SK-N-SH (cell line): ENCODE results near the gene PSMD3. TPM values are rescaled to one million over a fixed set of nuclear protein-coding genes. Genes with fewer than 3 reads are reported as not detected.

Experiments
- CTCF ChIA-PET: fragments of 300-600, 350-600 bp; formaldehyde crosslinking; extraction: SDS; loops from one replicate; lab custom pipeline; 2021; lab: Yijun Ruan, JAX
- POLR2A ChIA-PET: fragments of 350-600 bp; sonication (Branson Sonifier 250); formaldehyde crosslinking; extraction: SDS; loops from one replicate; lab custom pipeline; 2020; ENCODE audit warnings: antibody characterized with exemption, inconsistent platforms; lab: Yijun Ruan, JAX
- DNase-seq: peaks from one replicate; pipeline ENCODE4 v3.0.0; 2012
- H2AFZ ChIP-seq: fragments of 200-600 bp; sonication (generic); 2 replicates; pipeline ENCODE4 v1.8.1; 2016; ENCODE audit warnings: antibody characterized with exemption, mild to moderate bottlenecking, low read depth
- H3F3A ChIP-seq: fragments of 200-600 bp; sonication (generic); replicated peaks from 2 replicates; pipeline ENCODE3; 2016; ENCODE audit warnings: antibody characterized with exemption, mild to moderate bottlenecking; ENCODE audit not compliant: insufficient read depth
- H3K27ac ChIP-seq, 2 experiments: fragments of 200-500 bp in 1 of 2; fragments of 200-600 bp in 1 of 2; sonication (Bioruptor generic) in 1 of 2; sonication (generic), shearing (Covaris generic) in 1 of 2; 2 replicates each; pipeline versions ENCODE4 v1.5.1 to v1.6.1; 2014 to 2016; ENCODE audit warnings: low read depth in 2 of 2, inconsistent platforms in 1 of 2, low read length in 1 of 2, mild to moderate bottlenecking in 1 of 2, mixed read lengths in 1 of 2
- H3K27me3 ChIP-seq: fragments of 200-600 bp; sonication (generic), shearing (Covaris generic); 2 replicates; pipeline ENCODE4 v1.6.1; 2016; ENCODE audit warnings: mixed run types; ENCODE audit not compliant: insufficient read depth
- H3K36me3 ChIP-seq, 2 experiments: fragments of 200-500 bp in 1 of 2; fragments of 200-600 bp in 1 of 2; sonication (Bioruptor generic) in 1 of 2; sonication (generic) in 1 of 2; replicated peaks in 1 of 2; 2 replicates each; pipeline versions ENCODE3 to v1.5.1; 2014 to 2016; ENCODE audit warnings: low read length in 1 of 2, mild to moderate bottlenecking in 1 of 2; ENCODE audit not compliant: insufficient read depth in 2 of 2, control insufficient read depth in 1 of 2
- H3K4me1 ChIP-seq, 2 experiments: fragments of 200-500 bp in 1 of 2; fragments of 200-600 bp in 1 of 2; sonication (Bioruptor generic) in 1 of 2; sonication (generic), shearing (Covaris generic) in 1 of 2; 2 replicates each; pipeline versions ENCODE4 v1.5.1 to v1.6.1; 2014 to 2016; ENCODE audit warnings: low read depth in 1 of 2, low read length in 1 of 2, mixed run types in 1 of 2; ENCODE audit not compliant: insufficient read depth in 2 of 2, control insufficient read depth in 1 of 2
- H3K4me2 ChIP-seq: fragments of 200-600 bp; sonication (generic), shearing (Covaris generic); 2 replicates; pipeline ENCODE4 v1.6.1; 2017; ENCODE audit warnings: mixed run types
- H3K4me3 ChIP-seq, 2 experiments: fragments of 200-500 bp in 1 of 2; fragments of 200-600 bp in 1 of 2; sonication (Bioruptor generic) in 1 of 2; sonication (generic), shearing (Covaris generic) in 1 of 2; 2 replicates each; pipeline versions ENCODE4 v1.5.1 to v1.8.1; 2014 to 2016; ENCODE audit warnings: low read depth in 2 of 2, inconsistent platforms in 1 of 2, low read length in 1 of 2, mild to moderate bottlenecking in 1 of 2, mixed read lengths in 1 of 2, moderate library complexity in 1 of 2
- H3K79me2 ChIP-seq: fragments of 200-600 bp; sonication (generic); 2 replicates; pipeline ENCODE4 v1.8.1; 2017; ENCODE audit warnings: mild to moderate bottlenecking; ENCODE audit not compliant: insufficient read depth
- H3K9ac ChIP-seq: fragments of 200-600 bp; sonication (generic); 2 replicates; pipeline ENCODE4 v1.6.1; 2017; ENCODE audit warnings: mixed run types
- H3K9me2 ChIP-seq: fragments of 200-600 bp; sonication (generic); 2 replicates; pipeline ENCODE4 v1.6.1; 2017; ENCODE audit warnings: mixed run types
- H3K9me3 ChIP-seq: fragments of 200-600 bp; sonication (generic); 2 replicates; pipeline ENCODE4 v1.6.1; 2017; ENCODE audit warnings: mixed run types, mild to moderate bottlenecking, moderate library complexity
- H4K20me1 ChIP-seq: fragments of 200-600 bp; sonication (generic); 2 replicates; pipeline ENCODE4 v1.6.1; 2017; ENCODE audit warnings: mild to moderate bottlenecking, mixed run types; ENCODE audit not compliant: insufficient read depth
- CHD2 ChIP-seq: fragments of 150-350 bp; IDR thresholded peaks from 2 replicates; pipeline ENCODE4 v1.6.1; 2018; ENCODE audit warnings: low read length; ENCODE audit not compliant: partially characterized antibody
- ELF1 ChIP-seq: IDR thresholded peaks from 2 replicates; pipeline ENCODE4 v1.4.0; 2012
- FOXJ3 ChIP-seq: sonication (generic); formaldehyde crosslinking; IDR thresholded peaks from 2 replicates; pipeline ENCODE4 v1.5.1; 2020; ENCODE audit warnings: mild to moderate bottlenecking, missing genetic modification reagents
- GABPA ChIP-seq: IDR thresholded peaks from 2 replicates; pipeline ENCODE4 v1.4.0; 2012; ENCODE audit warnings: low read depth, mild to moderate bottlenecking
- IRF3 ChIP-seq: fragments of 150-350 bp; IDR thresholded peaks from 2 replicates; pipeline ENCODE4 v1.6.1; 2016; ENCODE audit warnings: mild to moderate bottlenecking, low read depth, low read length
- MAX ChIP-seq: IDR thresholded peaks from 2 replicates; pipeline ENCODE4 v1.4.0; 2012; ENCODE audit warnings: low read depth
- MXI1 ChIP-seq: IDR thresholded peaks from 2 replicates; pipeline ENCODE4 v1.6.1; 2012; ENCODE audit warnings: mild to moderate bottlenecking, low read depth, low read length, improper control_type of control experiment
- NRF1 ChIP-seq: IDR thresholded peaks from 2 replicates; pipeline ENCODE4 v1.6.1; 2012; ENCODE audit warnings: low read depth, mild to moderate bottlenecking, low read length
- RAD21 ChIP-seq: IDR thresholded peaks from 2 replicates; pipeline ENCODE4 v1.6.1; 2012; ENCODE audit warnings: mild to moderate bottlenecking, low read length
- REST ChIP-seq: IDR thresholded peaks from 2 replicates; pipeline ENCODE4 v1.6.1; 2012; ENCODE audit warnings: mild to moderate bottlenecking, low read depth, low read length, moderate library complexity
- RXRA ChIP-seq: IDR thresholded peaks from 2 replicates; pipeline ENCODE4 v1.4.0; 2012; ENCODE audit warnings: low read depth, mild to moderate bottlenecking, borderline replicate concordance
- SIN3A ChIP-seq: IDR thresholded peaks from 2 replicates; pipeline ENCODE4 v1.6.1; 2012; ENCODE audit warnings: low read depth, mild to moderate bottlenecking, low read length, moderate library complexity, borderline replicate concordance
- TCF12 ChIP-seq: IDR thresholded peaks from 2 replicates; pipeline ENCODE4 v1.4.0; 2012
- TEAD4 ChIP-seq: IDR thresholded peaks from 2 replicates; pipeline ENCODE4 v1.4.0; 2012; ENCODE audit warnings: mild to moderate bottlenecking, borderline replicate concordance; ENCODE audit not compliant: insufficient read depth
- USF1 ChIP-seq: IDR thresholded peaks from 2 replicates; pipeline ENCODE4 v1.4.0; 2012; ENCODE audit warnings: low read depth, borderline replicate concordance
- ZBTB33 ChIP-seq: IDR thresholded peaks from 2 replicates; pipeline ENCODE4 v1.4.0; 2012; ENCODE audit warnings: low read depth, borderline replicate concordance
- WGBS: methylation state at CpG from one replicate; pipeline ENCODE4 v1.1.6; 2017; ENCODE audit warnings: low lambda C conversion rate; 5-methylcytosine and 5-hydroxymethylcytosine counted together
- polyA plus RNA-seq, 3 experiments: library from polyadenylated mRNA; depleted of rRNA; stranded (reverse); fragments of >200 nt; gene quantifications; 2 replicates each; pipeline ENCODE4 v1.2.3, GENCODE V29; 2012

The PSMD3 gene
- polyA plus RNA-seq, 1 of the 3 experiments (the other 2 are of a cell fraction) = 104 TPM

GRCh38 chr17:39955726-39956225 lies 24.8 kb upstream of the PSMD3 start:
- ChIA-PET CTCF (interaction anchor here (0.8 to 5.5 kb wide), 4 partner anchors 19 to 334 kb away, joined by 3 to 56 read pairs (median 4); partner anchors contain the start of gene PSMD3), POLR2A (no interaction called here)
- no peak overlapping the region for H3K4me2 ChIP-seq
- H3K9me3 ChIP-seq = no peaks in the 10 kb centered on the region
- H3K4me3 ChIP-seq = no peak overlapping the region
- no peaks in the 10 kb centered on the region for H4K20me1 ChIP-seq
- no peak overlapping the region for H3K9ac ChIP-seq
- no peak overlapping the region for H3K27ac ChIP-seq
- no peak for TF ChIP-seq MXI1
- no peak for TF ChIP-seq RXRA
- no peak for TF ChIP-seq USF1
- TF ChIP-seq FOXJ3 (CRISPR knock-in tag) = no peak
- TF ChIP-seq REST = no peak
- TF ChIP-seq CHD2 = no peak
- TF ChIP-seq MAX = no peak
- no peak for TF ChIP-seq TEAD4
- no peak for TF ChIP-seq GABPA
- TF ChIP-seq NRF1 = no peak
- no peak for TF ChIP-seq TCF12
- TF ChIP-seq IRF3 = no peak
- no peak for TF ChIP-seq ELF1
- no peak for TF ChIP-seq SIN3A
- no peak for TF ChIP-seq RAD21
- TF ChIP-seq ZBTB33 = no peak
- TF ChIP-seq, all 33 proteins: peak for 0
- peaks cover 0 to 11% of the 10 kb centered on the region in 2 experiments; a peak in 1 of 4 replicates for H3K4me1 ChIP-seq
- no peaks in the 10 kb centered on the region for H3K36me3 ChIP-seq
- no peak overlapping the region for H2AFZ ChIP-seq
- H3K79me2 ChIP-seq = no peaks in the 10 kb centered on the region
- WGBS = 68% methylated on average over 4 of the region's 4 CpGs
- H3F3A ChIP-seq = no peaks in the 10 kb centered on the region
- no peaks in the 10 kb centered on the region for H3K27me3 ChIP-seq
- DNase-seq = no peak
- no peaks in the 10 kb centered on the region for H3K9me2 ChIP-seq
